K562 (cell line): ENCODE data around the gene ZKSCAN8. TPM values are rescaled to one million over a fixed set of nuclear protein-coding genes. Genes with fewer than 3 reads are reported as not detected.

Experiments used
- BRD4 ChIP-seq: fragments of 200-600 bp; sonication (generic); IDR thresholded peaks from 2 replicates; pipeline ENCODE4 v1.6.1; 2017; ENCODE audit warnings: inconsistent platforms
- MYBL2 ChIP-seq, 2 experiments: fragments of 450-650 bp in 1 of 2; sonication (generic) in 1 of 2; formaldehyde crosslinking in 1 of 2; IDR thresholded peaks; 2 replicates each; pipeline versions ENCODE4 v1.6.1 to v1.8.1; 2017 to 2022; ENCODE audit warnings: borderline replicate concordance in 1 of 2, inconsistent platforms in 1 of 2, low read depth in 1 of 2, mild to moderate bottlenecking in 1 of 2, missing genetic modification reagents in 1 of 2, moderate library complexity in 1 of 2
- NCOA4 ChIP-seq: fragments of 450-650 bp; IDR thresholded peaks from 2 replicates; pipeline ENCODE4 v1.6.1; 2018; ENCODE audit warnings: mild to moderate bottlenecking; ENCODE audit not compliant: partially characterized antibody
- PURB ChIP-seq: sonication (generic); formaldehyde crosslinking; IDR thresholded peaks from 2 replicates; pipeline ENCODE4 v1.9.0; 2021; ENCODE audit warnings: low read depth, mild to moderate bottlenecking, missing genetic modification reagents
- SRSF1 ChIP-seq: fragments of 200-400 bp; formaldehyde crosslinking; IDR thresholded peaks from 2 replicates; pipeline ENCODE4 v1.6.1; 2017; ENCODE audit warnings: mild to moderate bottlenecking, low read depth, low read length, moderate library complexity
- ZNF143 ChIP-seq: sonication (generic); formaldehyde crosslinking; IDR thresholded peaks from 2 replicates; pipeline ENCODE4 v1.9.0; 2022; ENCODE audit warnings: mild to moderate bottlenecking, missing genetic modification reagents
- ZNF696 ChIP-seq: fragments of 250-450 bp; sonication (Bioruptor Pico); conservative IDR thresholded peaks from 2 replicates; pipeline ENCODE4 v1.4.0; 2020; ENCODE audit warnings: mild to moderate bottlenecking, moderate library complexity
- ZNF764 ChIP-seq: fragments of 250-450 bp; sonication (Bioruptor Pico); IDR thresholded peaks from 2 replicates; pipeline ENCODE4 v1.4.0; 2020; ENCODE audit warnings: low read depth, mild to moderate bottlenecking, moderate library complexity
- polyA plus RNA-seq, 8 experiments: library from polyadenylated mRNA; depleted of rRNA in 4 of 8; stranded (reverse) in 5 of 8; unstranded in 3 of 8; fragments of >200 nt; fragmentation: Nextera tagmentation in 2 of 8; fragmentation: Illumina TruSeq in 1 of 8; extraction: Ambion mirVana in 2 of 8; extraction: Trizol in 1 of 8; gene quantifications; 2 replicates each; pipeline versions ENCODE4 v1.2.1 to v1.2.3, GENCODE V29; 2011 to 2014; ENCODE audit warnings: inconsistent platforms in 1 of 8, missing spikeins in 1 of 8
- total RNA-seq, 7 experiments: library from RNA; depleted of rRNA in 6 of 7; stranded (reverse); fragments of >200 nt in 6 of 7; fragmentation: Illumina TruSeq in 2 of 7; extraction: Trizol in 2 of 7; gene quantifications; 2 replicates each; pipeline versions ENCODE4 v1.2.1 to v1.2.3, GENCODE V29; 2011 to 2021; ENCODE audit warnings: low replicate concordance in 1 of 7
- TF ChIP-seq, protein P1 (sequence below): IDR thresholded peaks from 2 replicates; pipeline ENCODE4 v1.6.1; 2011; ENCODE audit warnings: borderline replicate concordance, low read depth, mild to moderate bottlenecking, moderate library complexity, low read length; ENCODE audit not compliant: insufficient read depth, poor library complexity, severe bottlenecking
- TF ChIP-seq, protein P2 (sequence below): conservative IDR thresholded peaks from 2 replicates; pipeline ENCODE4 v1.6.1; 2011; ENCODE audit warnings: low read depth, mild to moderate bottlenecking, low read length; ENCODE audit not compliant: control insufficient read depth
- TF ChIP-seq, protein P3 (sequence below): fragments of 450-650 bp; IDR thresholded peaks from 2 replicates; pipeline ENCODE4 v1.6.1; 2016; ENCODE audit warnings: mild to moderate bottlenecking
- TF ChIP-seq, protein P4 (sequence below): fragments of 450-650 bp; IDR thresholded peaks from 2 replicates; pipeline ENCODE4 v1.6.1; 2016; ENCODE audit warnings: borderline replicate concordance
- TF ChIP-seq, protein P5 (sequence below): fragments of 250-450 bp; sonication (Bioruptor Pico); IDR thresholded peaks from 2 replicates; pipeline ENCODE4 v1.4.0; 2020; ENCODE audit warnings: borderline replicate concordance
- TF ChIP-seq, protein P6 (sequence below): sonication (generic); formaldehyde crosslinking; IDR thresholded peaks from 2 replicates; pipeline ENCODE4 v1.8.1; 2023; ENCODE audit warnings: mild to moderate bottlenecking, missing genetic modification reagents, moderate library complexity

ZKSCAN8 gene
- total and polyA plus RNA-seq, 9 of the 15 experiments (the other 6 are each of a cell fraction or from before 2014, with no cell fraction given) = 3.3 to 37.7 (median 21.7) TPM

DNA sequence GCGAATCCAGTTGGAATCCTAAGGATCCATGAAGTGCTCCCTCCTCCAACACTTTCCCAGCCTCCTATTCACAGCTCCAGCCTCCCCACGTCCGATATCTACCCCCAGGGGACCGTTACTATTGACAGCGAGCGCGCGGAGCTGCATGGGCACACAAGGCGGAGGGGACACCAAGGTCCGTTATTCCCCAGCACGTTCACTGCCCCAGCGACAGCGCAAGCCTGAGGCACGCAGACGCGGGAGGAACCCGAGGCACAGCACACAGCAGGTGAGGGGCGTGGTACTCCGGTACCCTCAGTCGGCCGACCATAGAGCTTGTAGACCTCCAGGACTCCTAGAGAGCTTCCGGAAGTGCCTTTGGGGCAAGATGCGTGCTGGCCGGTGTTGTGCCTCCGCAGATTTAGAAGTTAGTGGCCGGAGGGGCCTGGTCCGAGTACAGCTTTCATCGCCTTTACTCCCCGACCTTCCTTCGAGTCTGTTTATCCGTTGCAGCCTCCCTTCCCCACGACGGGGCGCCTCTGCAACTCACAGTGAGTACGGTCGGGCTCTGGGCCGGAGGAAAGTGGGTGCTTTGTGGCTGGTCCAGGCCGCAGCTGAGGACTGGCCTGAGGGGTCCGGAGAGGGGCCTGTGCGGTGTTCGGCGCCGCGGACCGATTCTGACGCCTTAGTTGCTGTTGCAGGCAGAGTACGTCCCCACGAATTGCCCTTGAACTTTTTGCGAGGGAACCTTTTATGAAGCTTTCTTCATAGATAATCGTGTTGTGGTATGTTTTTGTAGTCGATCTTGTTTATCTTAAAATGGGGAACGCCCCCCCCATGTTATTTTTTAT is at the start of gene ZKSCAN8 (continued):
- TF ChIP-seq, protein P1, sequence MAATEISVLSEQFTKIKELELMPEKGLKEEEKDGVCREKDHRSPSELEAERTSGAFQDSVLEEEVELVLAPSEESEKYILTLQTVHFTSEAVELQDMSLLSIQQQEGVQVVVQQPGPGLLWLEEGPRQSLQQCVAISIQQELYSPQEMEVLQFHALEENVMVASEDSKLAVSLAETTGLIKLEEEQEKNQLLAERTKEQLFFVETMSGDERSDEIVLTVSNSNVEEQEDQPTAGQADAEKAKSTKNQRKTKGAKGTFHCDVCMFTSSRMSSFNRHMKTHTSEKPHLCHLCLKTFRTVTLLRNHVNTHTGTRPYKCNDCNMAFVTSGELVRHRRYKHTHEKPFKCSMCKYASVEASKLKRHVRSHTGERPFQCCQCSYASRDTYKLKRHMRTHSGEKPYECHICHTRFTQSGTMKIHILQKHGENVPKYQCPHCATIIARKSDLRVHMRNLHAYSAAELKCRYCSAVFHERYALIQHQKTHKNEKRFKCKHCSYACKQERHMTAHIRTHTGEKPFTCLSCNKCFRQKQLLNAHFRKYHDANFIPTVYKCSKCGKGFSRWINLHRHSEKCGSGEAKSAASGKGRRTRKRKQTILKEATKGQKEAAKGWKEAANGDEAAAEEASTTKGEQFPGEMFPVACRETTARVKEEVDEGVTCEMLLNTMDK = peak; percentile 38
- no peak for TF ChIP-seq ZNF764 (CRISPR knock-in tag)
- peak; percentile 90 for TF ChIP-seq BRD4
- TF ChIP-seq, protein P2, sequence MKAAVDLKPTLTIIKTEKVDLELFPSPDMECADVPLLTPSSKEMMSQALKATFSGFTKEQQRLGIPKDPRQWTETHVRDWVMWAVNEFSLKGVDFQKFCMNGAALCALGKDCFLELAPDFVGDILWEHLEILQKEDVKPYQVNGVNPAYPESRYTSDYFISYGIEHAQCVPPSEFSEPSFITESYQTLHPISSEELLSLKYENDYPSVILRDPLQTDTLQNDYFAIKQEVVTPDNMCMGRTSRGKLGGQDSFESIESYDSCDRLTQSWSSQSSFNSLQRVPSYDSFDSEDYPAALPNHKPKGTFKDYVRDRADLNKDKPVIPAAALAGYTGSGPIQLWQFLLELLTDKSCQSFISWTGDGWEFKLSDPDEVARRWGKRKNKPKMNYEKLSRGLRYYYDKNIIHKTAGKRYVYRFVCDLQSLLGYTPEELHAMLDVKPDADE = peak; percentile 94
- TF ChIP-seq NCOA4 = no peak
- peak; percentile 69; the same call in 1 of the 2 replicates for TF ChIP-seq MYBL2 (IDR thresholded peaks at IDR 0.05; ENCODE audit: low read depth)
- TF ChIP-seq MYBL2 (CRISPR knock-in tag; IDR thresholded peaks at IDR 0.05; ENCODE audit: borderline replicate concordance) = no peak
- TF ChIP-seq, protein P3, sequence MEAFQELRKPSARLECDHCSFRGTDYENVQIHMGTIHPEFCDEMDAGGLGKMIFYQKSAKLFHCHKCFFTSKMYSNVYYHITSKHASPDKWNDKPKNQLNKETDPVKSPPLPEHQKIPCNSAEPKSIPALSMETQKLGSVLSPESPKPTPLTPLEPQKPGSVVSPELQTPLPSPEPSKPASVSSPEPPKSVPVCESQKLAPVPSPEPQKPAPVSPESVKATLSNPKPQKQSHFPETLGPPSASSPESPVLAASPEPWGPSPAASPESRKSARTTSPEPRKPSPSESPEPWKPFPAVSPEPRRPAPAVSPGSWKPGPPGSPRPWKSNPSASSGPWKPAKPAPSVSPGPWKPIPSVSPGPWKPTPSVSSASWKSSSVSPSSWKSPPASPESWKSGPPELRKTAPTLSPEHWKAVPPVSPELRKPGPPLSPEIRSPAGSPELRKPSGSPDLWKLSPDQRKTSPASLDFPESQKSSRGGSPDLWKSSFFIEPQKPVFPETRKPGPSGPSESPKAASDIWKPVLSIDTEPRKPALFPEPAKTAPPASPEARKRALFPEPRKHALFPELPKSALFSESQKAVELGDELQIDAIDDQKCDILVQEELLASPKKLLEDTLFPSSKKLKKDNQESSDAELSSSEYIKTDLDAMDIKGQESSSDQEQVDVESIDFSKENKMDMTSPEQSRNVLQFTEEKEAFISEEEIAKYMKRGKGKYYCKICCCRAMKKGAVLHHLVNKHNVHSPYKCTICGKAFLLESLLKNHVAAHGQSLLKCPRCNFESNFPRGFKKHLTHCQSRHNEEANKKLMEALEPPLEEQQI = peak; percentile 63
- no peak for TF ChIP-seq PURB
- TF ChIP-seq, protein P4, sequence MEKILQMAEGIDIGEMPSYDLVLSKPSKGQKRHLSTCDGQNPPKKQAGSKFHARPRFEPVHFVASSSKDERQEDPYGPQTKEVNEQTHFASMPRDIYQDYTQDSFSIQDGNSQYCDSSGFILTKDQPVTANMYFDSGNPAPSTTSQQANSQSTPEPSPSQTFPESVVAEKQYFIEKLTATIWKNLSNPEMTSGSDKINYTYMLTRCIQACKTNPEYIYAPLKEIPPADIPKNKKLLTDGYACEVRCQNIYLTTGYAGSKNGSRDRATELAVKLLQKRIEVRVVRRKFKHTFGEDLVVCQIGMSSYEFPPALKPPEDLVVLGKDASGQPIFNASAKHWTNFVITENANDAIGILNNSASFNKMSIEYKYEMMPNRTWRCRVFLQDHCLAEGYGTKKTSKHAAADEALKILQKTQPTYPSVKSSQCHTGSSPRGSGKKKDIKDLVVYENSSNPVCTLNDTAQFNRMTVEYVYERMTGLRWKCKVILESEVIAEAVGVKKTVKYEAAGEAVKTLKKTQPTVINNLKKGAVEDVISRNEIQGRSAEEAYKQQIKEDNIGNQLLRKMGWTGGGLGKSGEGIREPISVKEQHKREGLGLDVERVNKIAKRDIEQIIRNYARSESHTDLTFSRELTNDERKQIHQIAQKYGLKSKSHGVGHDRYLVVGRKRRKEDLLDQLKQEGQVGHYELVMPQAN = peak; percentile 76
- TF ChIP-seq, protein P5, sequence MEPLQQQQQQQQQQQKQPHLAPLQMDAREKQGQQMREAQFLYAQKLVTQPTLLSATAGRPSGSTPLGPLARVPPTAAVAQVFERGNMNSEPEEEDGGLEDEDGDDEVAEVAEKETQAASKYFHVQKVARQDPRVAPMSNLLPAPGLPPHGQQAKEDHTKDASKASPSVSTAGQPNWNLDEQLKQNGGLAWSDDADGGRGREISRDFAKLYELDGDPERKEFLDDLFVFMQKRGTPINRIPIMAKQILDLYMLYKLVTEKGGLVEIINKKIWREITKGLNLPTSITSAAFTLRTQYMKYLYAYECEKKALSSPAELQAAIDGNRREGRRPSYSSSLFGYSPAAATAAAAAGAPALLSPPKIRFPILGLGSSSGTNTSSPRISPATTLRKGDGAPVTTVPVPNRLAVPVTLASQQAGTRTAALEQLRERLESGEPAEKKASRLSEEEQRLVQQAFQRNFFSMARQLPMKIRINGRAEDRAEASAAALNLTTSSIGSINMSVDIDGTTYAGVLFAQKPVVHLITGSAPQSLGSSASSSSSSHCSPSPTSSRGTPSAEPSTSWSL (CRISPR knock-in tag) = no peak
- no peak for TF ChIP-seq ZNF696 (CRISPR knock-in tag)
- TF ChIP-seq, protein P6, sequence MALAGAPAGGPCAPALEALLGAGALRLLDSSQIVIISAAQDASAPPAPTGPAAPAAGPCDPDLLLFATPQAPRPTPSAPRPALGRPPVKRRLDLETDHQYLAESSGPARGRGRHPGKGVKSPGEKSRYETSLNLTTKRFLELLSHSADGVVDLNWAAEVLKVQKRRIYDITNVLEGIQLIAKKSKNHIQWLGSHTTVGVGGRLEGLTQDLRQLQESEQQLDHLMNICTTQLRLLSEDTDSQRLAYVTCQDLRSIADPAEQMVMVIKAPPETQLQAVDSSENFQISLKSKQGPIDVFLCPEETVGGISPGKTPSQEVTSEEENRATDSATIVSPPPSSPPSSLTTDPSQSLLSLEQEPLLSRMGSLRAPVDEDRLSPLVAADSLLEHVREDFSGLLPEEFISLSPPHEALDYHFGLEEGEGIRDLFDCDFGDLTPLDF (CRISPR knock-in tag) = no peak
- TF ChIP-seq SRSF1 = no peak
- TF ChIP-seq ZNF143 (CRISPR knock-in tag) = no peak
